H1 (cell line): ENCODE results near the gene SLC6A2. TPM values are rescaled to one million over a fixed set of nuclear protein-coding genes. Genes with fewer than 3 reads are reported as not detected.

Experiments
- CTCF ChIA-PET: fragments of 300-600 bp; sonication (Branson Sonifier 250); formaldehyde crosslinking; loops from one replicate; lab custom pipeline; 2021; ENCODE audit not compliant: partially characterized antibody; lab: Charles Lee
- POLR2A ChIA-PET: fragments of 300-600 bp; sonication (Branson Sonifier 250); formaldehyde crosslinking; loops from one replicate; lab custom pipeline; 2021; ENCODE audit warnings: inconsistent platforms; ENCODE audit not compliant: partially characterized antibody; lab: Charles Lee
- DNase-seq, 2 experiments: peaks; one replicate each; pipeline versions ENCODE4 v3.0.0 to v3.0.0-alpha.2; 2010 to 2022; ENCODE audit warnings: low spot score in 2 of 2, low read depth in 1 of 2, mixed read lengths in 1 of 2
- FAIRE-seq: peaks from 2 replicates; lab custom pipeline; 2011; peaks lifted over from hg19 to GRCh38; lab: Jason Lieb, UNC
- H2AFZ ChIP-seq: 2 replicates; pipeline ENCODE4 v1.8.1; 2012; ENCODE audit warnings: low read length, inconsistent platforms
- H2AK5ac ChIP-seq: 2 replicates; pipeline ENCODE4 v1.6.1; 2013; ENCODE audit warnings: low read depth, low read length
- H2BK120ac ChIP-seq: replicated peaks from 2 replicates; pipeline ENCODE3; 2013; ENCODE audit warnings: low read depth, low read length, inconsistent platforms
- H2BK12ac ChIP-seq: 2 replicates; pipeline ENCODE4 v1.6.1; 2013; ENCODE audit warnings: low read depth, low read length
- H2BK15ac ChIP-seq: 2 replicates; pipeline ENCODE4 v1.6.1; 2013; ENCODE audit warnings: low read length
- H2BK20ac ChIP-seq: 2 replicates; pipeline ENCODE4 v1.6.1; 2013; ENCODE audit warnings: low read length
- H2BK5ac ChIP-seq: 2 replicates; pipeline ENCODE4 v1.6.1; 2013; ENCODE audit warnings: low read depth, low read length
- H3K14ac ChIP-seq: 2 replicates; pipeline ENCODE4 v1.6.1; 2013; ENCODE audit warnings: inconsistent platforms; ENCODE audit not compliant: insufficient read length
- H3K18ac ChIP-seq: 2 replicates; pipeline ENCODE4 v1.6.1; 2013; ENCODE audit warnings: low read length; ENCODE audit errors: extremely low read depth
- H3K23ac ChIP-seq: 2 replicates; pipeline ENCODE4 v1.6.1; 2013; ENCODE audit warnings: inconsistent platforms; ENCODE audit not compliant: insufficient read length
- H3K23me2 ChIP-seq: 2 replicates; pipeline ENCODE4 v1.6.1; 2013; ENCODE audit warnings: low read depth, low read length
- H3K27ac ChIP-seq: 2 replicates; pipeline ENCODE4 v1.6.1; 2011; ENCODE audit warnings: low read depth, low read length, inconsistent platforms
- H3K27me3 ChIP-seq, 4 experiments: replicated peaks in 1 of 4; 1 replicate in 1 of 4; 2 replicates in 3 of 4; pipeline versions ENCODE4 v1.6.1 to v1.8.1; 2011 to 2013; ENCODE audit warnings: low read length in 3 of 4, mild to moderate bottlenecking in 3 of 4, inconsistent platforms in 2 of 4, mixed read lengths in 2 of 4, moderate library complexity in 1 of 4; ENCODE audit not compliant: control insufficient read depth in 3 of 4, insufficient read depth in 3 of 4; ENCODE audit errors: extremely low read depth in 1 of 4
- H3K36me3 ChIP-seq, 4 experiments: 2 replicates each; pipeline versions ENCODE4 v1.6.1 to v1.8.1; 2011 to 2013; ENCODE audit warnings: mild to moderate bottlenecking in 4 of 4, low read length in 3 of 4, moderate library complexity in 2 of 4, control low read depth in 1 of 4, inconsistent platforms in 1 of 4; ENCODE audit not compliant: insufficient read depth in 4 of 4, control insufficient read depth in 2 of 4
- H3K4ac ChIP-seq: replicated peaks from 2 replicates; pipeline ENCODE3; 2013; ENCODE audit warnings: low read length, low read depth, mixed read lengths, inconsistent platforms; ENCODE audit not compliant: insufficient read length
- H3K4me1 ChIP-seq, 4 experiments: replicated peaks in 1 of 4; 1 replicate in 1 of 4; 2 replicates in 3 of 4; pipeline versions ENCODE4 v1.6.1 to v1.8.1; 2011 to 2013; ENCODE audit warnings: low read length in 3 of 4, inconsistent platforms in 2 of 4, mixed read lengths in 1 of 4; ENCODE audit not compliant: insufficient read depth in 4 of 4, control insufficient read depth in 3 of 4
- H3K4me2 ChIP-seq, 2 experiments: 2 replicates each; pipeline versions ENCODE4 v1.6.1 to v1.8.1; 2011 to 2013; ENCODE audit warnings: low read depth in 2 of 2, low read length in 2 of 2, control low read depth in 1 of 2, inconsistent platforms in 1 of 2, mild to moderate bottlenecking in 1 of 2; ENCODE audit not compliant: insufficient read depth in 1 of 2
- H3K4me3 ChIP-seq, 4 experiments: fragments of 200-600, 300-600 bp in 1 of 4; sonication (generic), shearing (Covaris generic), sonication (Bioruptor Twin) in 1 of 4; 2 replicates each; pipeline versions ENCODE4 v1.5.1 to v1.8.1; 2011 to 2016; ENCODE audit warnings: low read length in 4 of 4, low read depth in 3 of 4, control low read depth in 2 of 4, inconsistent platforms in 2 of 4, mild to moderate bottlenecking in 2 of 4, mixed read lengths in 1 of 4, moderate library complexity in 1 of 4; ENCODE audit not compliant: insufficient read depth in 2 of 4; ENCODE audit errors: extremely low read depth in 1 of 4
- H3K56ac ChIP-seq: replicated peaks from 2 replicates; pipeline ENCODE3; 2013; ENCODE audit warnings: low read depth, mild to moderate bottlenecking, mixed read lengths, low read length, inconsistent platforms; ENCODE audit not compliant: insufficient read length
- H3K79me1 ChIP-seq: 2 replicates; pipeline ENCODE4 v1.6.1; 2013; ENCODE audit warnings: low read depth, low read length, control low read depth
- H3K79me2 ChIP-seq, 2 experiments: 2 replicates each; pipeline versions ENCODE4 v1.6.1 to v1.8.1; 2012 to 2013; ENCODE audit warnings: low read length in 2 of 2, mild to moderate bottlenecking in 2 of 2, inconsistent platforms in 1 of 2; ENCODE audit not compliant: insufficient read depth in 2 of 2, control insufficient read depth in 1 of 2
- H3K9ac ChIP-seq, 4 experiments: replicated peaks in 1 of 4; 1 replicate in 1 of 4; 2 replicates in 3 of 4; pipeline versions ENCODE4 v1.6.1 to v1.8.1; 2011 to 2013; ENCODE audit warnings: low read depth in 3 of 4, low read length in 3 of 4, control low read depth in 2 of 4, mild to moderate bottlenecking in 2 of 4, moderate library complexity in 2 of 4, inconsistent platforms in 1 of 4; ENCODE audit errors: extremely low read depth in 1 of 4
- H3K9me3 ChIP-seq, 2 experiments: 2 replicates each; pipeline versions ENCODE4 v1.6.1 to v1.8.1; 2012 to 2013; ENCODE audit warnings: mild to moderate bottlenecking in 2 of 2, moderate library complexity in 2 of 2, control low read depth in 1 of 2, inconsistent platforms in 1 of 2, low read depth in 1 of 2, low read length in 1 of 2, mixed read lengths in 1 of 2; ENCODE audit not compliant: insufficient read depth in 2 of 2
- H4K20me1 ChIP-seq, 2 experiments: replicated peaks in 1 of 2; 2 replicates each; pipeline versions ENCODE3 to v1.8.1; 2011 to 2013; ENCODE audit warnings: inconsistent platforms in 2 of 2, low read length in 2 of 2, mild to moderate bottlenecking in 1 of 2; ENCODE audit not compliant: insufficient read depth in 2 of 2, control insufficient read depth in 1 of 2
- H4K5ac ChIP-seq: 2 replicates; pipeline ENCODE4 v1.6.1; 2013; ENCODE audit warnings: low read length, low read depth, mixed read lengths, inconsistent platforms; ENCODE audit not compliant: insufficient read length
- H4K8ac ChIP-seq: 2 replicates; pipeline ENCODE4 v1.8.0; 2013; ENCODE audit warnings: mild to moderate bottlenecking, moderate library complexity, low read length, inconsistent platforms; ENCODE audit not compliant: insufficient read depth; ENCODE audit errors: extremely low read depth
- H4K91ac ChIP-seq: replicated peaks from 2 replicates; pipeline ENCODE3; 2013; ENCODE audit warnings: low read length, mixed read lengths, inconsistent platforms; ENCODE audit not compliant: insufficient read length
- ASH2L ChIP-seq: fragments of 200-600, 300-600 bp; sonication (generic); IDR thresholded peaks from one replicate; pipeline ENCODE4 v1.7.1; 2017; ENCODE audit warnings: low read length
- CBX8 ChIP-seq: fragments of 300-800, 300-1000 bp; sonication (generic); IDR thresholded peaks from 2 replicates; pipeline ENCODE4 v1.7.1; 2016; ENCODE audit warnings: low read depth, low read length, borderline replicate concordance
- CHD1 ChIP-seq: IDR thresholded peaks from 2 replicates; pipeline ENCODE4 v1.6.1; 2012; ENCODE audit warnings: low read depth, low read length, improper control_type of control experiment
- CTCF ChIP-seq, 3 experiments: IDR thresholded peaks; 1 replicate in 2 of 3; 2 replicates in 1 of 3; pipeline versions ENCODE4 v1.5.1 to v1.6.1; 2011; ENCODE audit warnings: low read length in 3 of 3, mild to moderate bottlenecking in 3 of 3, inconsistent platforms in 2 of 3, low read depth in 1 of 3, moderate library complexity in 1 of 3; ENCODE audit not compliant: insufficient read depth in 1 of 3; ENCODE audit errors: control extremely low read depth in 1 of 3
- EZH2 ChIP-seq: fragments of 200-600 bp; sonication (generic); IDR thresholded peaks from 2 replicates; pipeline ENCODE4 v1.7.1; 2012; ENCODE audit warnings: low read depth, mild to moderate bottlenecking, moderate library complexity, low read length, inconsistent platforms; ENCODE audit not compliant: severe bottlenecking
- GABPA ChIP-seq: IDR thresholded peaks from 2 replicates; pipeline ENCODE4 v1.6.1; 2011; ENCODE audit warnings: mild to moderate bottlenecking, low read length, moderate library complexity, borderline replicate concordance; ENCODE audit not compliant: insufficient read depth
- HDAC6 ChIP-seq: IDR thresholded peaks from one replicate; pipeline ENCODE4 v1.7.1; 2012; ENCODE audit warnings: low read depth, mild to moderate bottlenecking, inconsistent platforms, low read length, moderate library complexity
- MAFK ChIP-seq: IDR thresholded peaks from 2 replicates; pipeline ENCODE4 v1.6.1; 2012; ENCODE audit warnings: low read depth, mild to moderate bottlenecking, improper control_type of control experiment, low read length
- SIRT6 ChIP-seq: IDR thresholded peaks from one replicate; pipeline ENCODE4 v1.7.1; 2012; ENCODE audit warnings: low read length, inconsistent platforms
- TCF12 ChIP-seq: IDR thresholded peaks from 2 replicates; pipeline ENCODE4 v1.6.1; 2011; ENCODE audit warnings: low read depth, mild to moderate bottlenecking, low read length
- USF2 ChIP-seq: IDR thresholded peaks from 2 replicates; pipeline ENCODE4 v1.6.1; 2011; ENCODE audit warnings: low read length, improper control_type of control experiment
- WGBS, 2 experiments: shearing (Covaris generic) in 1 of 2; methylation state at CpG; one replicate each; pipeline versions ENCODE4 v1.1.6 to v1.1.7; 2013 to 2015; ENCODE audit warnings: low lambda C conversion rate in 2 of 2, mixed read lengths in 2 of 2, inconsistent platforms in 1 of 2, low coverage in 1 of 2, missing lambda C conversion rate in 1 of 2; ENCODE audit not compliant: insufficient replicate concordance in 2 of 2, insufficient coverage in 1 of 2, insufficient read length in 1 of 2; ENCODE audit errors: extremely low coverage in 1 of 2, missing lambda C conversion rate in 1 of 2; 5-methylcytosine and 5-hydroxymethylcytosine counted together
- polyA plus RNA-seq, 7 experiments: library from polyadenylated mRNA; depleted of rRNA in 3 of 7; stranded (reverse) in 5 of 7; unstranded in 2 of 7; fragments of >200 nt in 5 of 7; fragments of 200-250 nt in 2 of 7; gene quantifications; 1 replicate in 5 of 7; 2 replicates in 1 of 7; 4 replicates in 1 of 7; pipeline versions ENCODE4 v1.2.1 to v1.2.3, GENCODE V29; 2011 to 2013; ENCODE audit warnings: missing spikeins in 2 of 7, mixed read lengths in 2 of 7
- total RNA-seq: library from RNA; stranded (reverse); fragmentation: NEBNext Ultra II Directional; extraction: Animal tissue kit (Norgen Biotek cat#: 25700); gene quantifications from 2 replicates; pipeline ENCODE4 v1.2.1, GENCODE V29; 2021

Gene SLC6A2
- total and polyA plus RNA-seq, 2 of the 8 experiments (the other 6 are each of a cell fraction or from before 2014, with no cell fraction given) = 0.35 TPM; not detected in 1

GRCh38 chr16:55615071-55615470 is 40.7 kb upstream of the SLC6A2 start:
- Histone ChIP-seq H3K4ac (no peak overlapping the region), H3K23ac (no peak overlapping the region), H4K20me1 (no peaks in the 10 kb centered on the region), H3K56ac (no peak overlapping the region), H3K27me3 (no peaks in the 10 kb centered on the region), H2BK120ac (no peak overlapping the region), H3K23me2 (no peaks in the 10 kb centered on the region), H3K9me3 (peaks cover 12 to 13% of the 10 kb centered on the region in 2 experiments), H3K4me3 (no peak overlapping the region), H3K79me1 (no peaks in the 10 kb centered on the region), H2BK5ac (no peak overlapping the region), H2AFZ (no peak overlapping the region), H4K5ac (no peak overlapping the region), H2BK20ac (no peak overlapping the region), H2BK12ac (no peak overlapping the region), H3K14ac (no peak overlapping the region), H3K36me3 (no peaks in the 10 kb centered on the region), H3K9ac (no peak overlapping the region), H3K18ac (no peak overlapping the region), H3K79me2 (no peaks in the 10 kb centered on the region), H2AK5ac (no peak overlapping the region), H4K8ac (no peak overlapping the region), H3K4me1 (no peaks in the 10 kb centered on the region), H3K27ac (no peak overlapping the region), H3K4me2 (no peak overlapping the region), H2BK15ac (no peak overlapping the region), H4K91ac (no peak overlapping the region)
- DNase-seq = no peak
- 93% methylated on average over 3 of the region's 3 CpGs; no CpG with 5 or more reads in 1 of the 2 experiments for WGBS, 2 experiments
- no peak for FAIRE-seq
- ChIA-PET POLR2A (no interaction called here), CTCF (no interaction called here)
- TF ChIP-seq TCF12 (no peak), ASH2L (no peak), CBX8 (no peak), HDAC6 (no peak), EZH2 (no peak), MAFK (no peak), CTCF (IDR thresholded peaks at IDR 0.05; ENCODE audit: control extremely low read depth in 1 of 3, insufficient read depth in 1 of 3, low read depth in 1 of 3, low read length in 3 of 3) (no peak), USF2 (no peak), CHD1 (no peak), GABPA (no peak), SIRT6 (no peak)
